ENCODE results near the gene FOXN3.

GRCh38 chr14:89146274-89146673 lies 270.8 kb downstream of the FOXN3 start:
- TF ChIP-seq MYC (IDR thresholded peaks at IDR 0.05; ENCODE audit: low read depth, low read length), result no peak
- no peak for TF ChIP-seq CTCF (IDR thresholded peaks at IDR 0.05; ENCODE audit: low read depth, low read length)
- no peak for TF ChIP-seq MAX (IDR thresholded peaks at IDR 0.05; ENCODE audit: low read depth, low read length)
- TF ChIP-seq POLR2A (IDR thresholded peaks at IDR 0.05; ENCODE audit: extremely low read depth, insufficient read length), result no peak
